NCI-H1694 treated with DMSO at 0.1 percent for 48 hours (cell line): Measurements from ENCODE around the gene ARHGEF16.

Experiments used
- DNase-seq: peaks from one replicate; lab custom pipeline; 2025; lab: John Stamatoyannopoulos, UW

ARHGEF16 gene

GRCh38 chr1:3519301-3519885 is 64.9 kb downstream of the ARHGEF16 start:
- no peak for DNase-seq

- DNase-seq: no peak
Observed at GRCh38 chr1:3520419-3521378, 66.2 kb downstream of the ARHGEF16 start.

GRCh38 chr1:3521426-3521825 is 67.0 kb downstream of the ARHGEF16 start:
- DNase-seq: no peak

GRCh38 chr1:3522112-3522511 is 67.6 kb downstream of the ARHGEF16 start:
- no peak for DNase-seq

GRCh38 chr1:3522564-3523265 is 68.2 kb downstream of the ARHGEF16 start:
- no peak for DNase-seq

GRCh38 chr1:3523980-3524379 is 69.5 kb downstream of the ARHGEF16 start:
- no peak for DNase-seq

GRCh38 chr1:3524556-3525203 is 70.2 kb downstream of the ARHGEF16 start:
- DNase-seq: no peak

GRCh38 chr1:3525551-3526482 is 71.4 kb downstream of the ARHGEF16 start:
- DNase-seq: no peak

GRCh38 chr1:3527774-3528173 is 73.3 kb downstream of the ARHGEF16 start:
- no peak for DNase-seq

GRCh38 chr1:3529099-3529729 is 74.7 kb downstream of the ARHGEF16 start:
- DNase-seq: peak; percentile 14

- no peak for DNase-seq
Observed at GRCh38 chr1:3530086-3530925, 75.8 kb downstream of the ARHGEF16 start.
